A673 (cell line): ENCODE measurements around the gene CHRNA7. TPM values are rescaled to one million over a fixed set of nuclear protein-coding genes. Genes with fewer than 3 reads are reported as not detected.

Experiments
- Bru-seq: library from RNA; stranded (reverse); fragments of 400-500 nt; gene quantifications from one replicate; lab custom pipeline; 2021; lab: Mats Ljungman, UMichigan
- BruChase-seq, 2 experiments: library from RNA; stranded (reverse); fragments of 400-500 nt; gene quantifications; one replicate each; lab custom pipeline; 2021; lab: Mats Ljungman, UMichigan
- BruUV-seq: library from RNA; stranded (reverse); fragments of 400-500 nt; replicated peaks from 2 replicates; lab custom pipeline; 2021; lab: Mats Ljungman, UMichigan
- CTCF ChIA-PET: fragments of 300-600 bp; sonication (Branson Sonifier 250); formaldehyde crosslinking; loops from one replicate; lab custom pipeline; 2022; ENCODE audit warnings: antibody characterized with exemption; lab: Charles Lee
- POLR2A ChIA-PET: fragments of 300-600 bp; sonication (Branson Sonifier 250); formaldehyde crosslinking; loops from one replicate; lab custom pipeline; 2022; ENCODE audit warnings: antibody characterized with exemption; ENCODE audit not compliant: low non-redundant PET; lab: Charles Lee
- DNase-seq: peaks from one replicate; pipeline ENCODE4 v3.0.0-alpha.2; 2015; ENCODE audit warnings: low spot score
- H3K27ac ChIP-seq: fragments of 200-600 bp; sonication (generic); 2 replicates; pipeline ENCODE4 v1.5.1; 2016; ENCODE audit warnings: mixed run types, low read depth, mild to moderate bottlenecking, mixed read lengths, antibody characterized with exemption, low read length; ENCODE audit not compliant: poor library complexity, severe bottlenecking
- H3K27me3 ChIP-seq: fragments of 200-600 bp; sonication (generic); replicated peaks from 2 replicates; pipeline ENCODE4 v1.6.1; 2017; ENCODE audit warnings: mixed run types, low read depth, mild to moderate bottlenecking, mixed read lengths, antibody characterized with exemption, low read length; ENCODE audit not compliant: insufficient read depth, poor library complexity
- H3K36me3 ChIP-seq: fragments of 200-600 bp; sonication (generic); 2 replicates; pipeline ENCODE4 v1.6.1; 2016; ENCODE audit warnings: mixed run types, mild to moderate bottlenecking, mixed read lengths, antibody characterized with exemption, low read length; ENCODE audit not compliant: insufficient read depth, poor library complexity, severe bottlenecking
- H3K4me1 ChIP-seq: fragments of 200-600 bp; sonication (generic); 2 replicates; pipeline ENCODE4 v1.6.1; 2017; ENCODE audit warnings: mixed run types, mild to moderate bottlenecking, mixed read lengths, antibody characterized with exemption, low read length; ENCODE audit not compliant: insufficient read depth, poor library complexity, severe bottlenecking
- H3K4me3 ChIP-seq: fragments of 200-600 bp; sonication (generic); 2 replicates; pipeline ENCODE4 v1.5.1; 2016; ENCODE audit warnings: low read depth, mixed run types, mild to moderate bottlenecking, mixed read lengths, low read length; ENCODE audit not compliant: poor library complexity, severe bottlenecking
- H3K9me3 ChIP-seq: fragments of 200-600 bp; sonication (generic); 2 replicates; pipeline ENCODE4 v1.6.1; 2016; ENCODE audit warnings: mixed run types, low read depth, mild to moderate bottlenecking, mixed read lengths, antibody characterized with exemption, low read length; ENCODE audit not compliant: poor library complexity, severe bottlenecking
- CTCF ChIP-seq: fragments of 300-800, 200-600 bp; sonication (generic); conservative IDR thresholded peaks from 2 replicates; pipeline ENCODE4 v1.5.1; 2017; ENCODE audit warnings: low read depth, mild to moderate bottlenecking, antibody characterized with exemption, low read length, moderate library complexity, mixed read lengths
- EZH2 ChIP-seq: fragments of 200-600 bp; sonication (generic); IDR thresholded peaks from 2 replicates; pipeline ENCODE4 v1.6.1; 2017; ENCODE audit warnings: borderline replicate concordance, low read depth, mild to moderate bottlenecking, mixed read lengths, antibody characterized with exemption, low read length; ENCODE audit not compliant: poor library complexity, severe bottlenecking
- intact Hi-C: fragments of 100-400 bp; cut with micrococcal nuclease; formaldehyde crosslinking; loops from one replicate; pipeline ENCODE4 v1.10.0; 2022; ENCODE audit not compliant: unreplicated experiment
- long read RNA-seq: library from polyadenylated mRNA; stranded (forward); transcript quantifications from one replicate; pipeline ENCODE4 v2.0.0, GENCODE V29; 2022
- total RNA-seq: library from RNA; stranded (reverse); gene quantifications from 2 replicates; pipeline ENCODE4 v1.2.3, GENCODE V29; 2021

CHRNA7 gene
- 3.3 and 3.7 TPM in 2 replicates for total RNA-seq
- Bru-seq, nascent RNA, result percentile 40 among the genes with signal in this experiment
- percentile 40 among the genes with signal in this experiment for BruChase-seq, experiment 1, labeled RNA remaining after a 2-hour chase
- percentile 35 among the genes with signal in this experiment for BruChase-seq, experiment 2, labeled RNA remaining after a 6-hour chase
- long read RNA-seq, full-length matches to known transcripts, result 6 of 7 reads
- long read RNA-seq, partial matches to known transcripts, result 0 of 7 reads
- long read RNA-seq, other reads (novel, unspliced or antisense), result 1 of 7 reads

GRCh38 chr15:32029862-32030781 lies at the start of gene CHRNA7:
CHRNA7 (plus strand) TSS chr15:32030515; CDS start chr15:32030595, 80 bp downstream.
- BruUV-seq, result no TSS peak
- DNase-seq, result peak; percentile 73
- peaks cover 5% of the 10 kb centered on the region for H3K4me1 ChIP-seq
- H3K36me3 ChIP-seq, result no peaks in the 10 kb centered on the region
- H3K27me3 ChIP-seq, result peaks cover 12% of the 10 kb centered on the region
- ChIA-PET POLR2A (no interaction called here), CTCF (interaction anchor here (1.1 kb wide), 1 partner anchor 52 kb away, joined by 4 read pairs; no protein-coding TSS in a partner anchor)
- H3K9me3 ChIP-seq, result no peaks in the 10 kb centered on the region
- intact Hi-C loops, result loop anchor here (5.0 kb wide), 1 partner anchor 53 kb away; no protein-coding TSS in a partner anchor
- H3K27ac ChIP-seq, result no peak within 1 kb of the TSS
- H3K4me3 ChIP-seq, result peak within 1 kb of the TSS; percentile 53
- TF ChIP-seq CTCF (0 out of 2 replicates have a peak, but pooled peaks have one; percentile 24), EZH2 (no peak)

GRCh38 chr15:31985607-31986006 lies 44.7 kb upstream of the CHRNA7 start:
- H3K27me3 ChIP-seq, result no peaks in the 10 kb centered on the region
- DNase-seq, result no peak
- H3K9me3 ChIP-seq, result no peaks in the 10 kb centered on the region
- H3K4me3 ChIP-seq, result no peak overlapping the region
- CTCF ChIA-PET, result no interaction called here
- intact Hi-C loops, result no loop called here
- POLR2A ChIA-PET, result no interaction called here
- no peak overlapping the region for H3K27ac ChIP-seq
- TF ChIP-seq EZH2, result no peak
- BruUV-seq, result no TSS peak
- no peaks in the 10 kb centered on the region for H3K36me3 ChIP-seq
- no peaks in the 10 kb centered on the region for H3K4me1 ChIP-seq

- TF ChIP-seq CTCF, result no peak
- ChIA-PET POLR2A (no interaction called here), CTCF (no interaction called here)
- no peaks in the 10 kb centered on the region for H3K4me1 ChIP-seq
- H3K9me3 ChIP-seq, result no peaks in the 10 kb centered on the region
- BruUV-seq, result no TSS peak
- intact Hi-C loops, result no loop called here
- H3K36me3 ChIP-seq, result no peaks in the 10 kb centered on the region
- H3K4me3 ChIP-seq, result no peak overlapping the region
- H3K27me3 ChIP-seq, result no peaks in the 10 kb centered on the region
- no peak overlapping the region for H3K27ac ChIP-seq
- DNase-seq, result no peak
These were observed 37.3 kb upstream of the CHRNA7 start for GRCh38 chr15:31993062-31993461.
